Liver (tissue), 9 donors: Measurements from ENCODE around the gene CARMIL1. TPM values are rescaled to one million over a fixed set of nuclear protein-coding genes. Genes with fewer than 3 reads are reported as not detected.
"Not testable (repeated sequence)": the region's sequence is repeated elsewhere in the genome, so short reads cannot be mapped to it uniquely, and the experiment has no call there.

ENCODE experiments used
- DNase-seq: peaks from one replicate; pipeline ENCODE4 v3.0.0-alpha.2; 2017; ENCODE audit warnings: low spot score
- H3K27ac ChIP-seq, 2 donors: one replicate each; pipeline ENCODE4 v1.7.0; 2013; ENCODE audit warnings: inconsistent platforms in 2 of 2, low read length in 2 of 2, control low read depth in 1 of 2, low read depth in 1 of 2, mild to moderate bottlenecking in 1 of 2
- H3K27me3 ChIP-seq, 4 donors: one replicate each; pipeline versions ENCODE4 v1.6.1 to v1.7.0; 2013; ENCODE audit warnings: low read length in 3 of 4, inconsistent platforms in 1 of 4, mild to moderate bottlenecking in 1 of 4, moderate library complexity in 1 of 4; ENCODE audit not compliant: control insufficient read depth in 4 of 4, insufficient read depth in 4 of 4
- H3K36me3 ChIP-seq, 4 donors: one replicate each; pipeline versions ENCODE4 v1.6.1 to v1.7.0; 2013; ENCODE audit warnings: low read length in 3 of 4, mild to moderate bottlenecking in 3 of 4, low read depth in 1 of 4, moderate library complexity in 1 of 4; ENCODE audit not compliant: control insufficient read depth in 4 of 4, insufficient read depth in 3 of 4
- H3K4me1 ChIP-seq, 4 donors: one replicate each; pipeline versions ENCODE4 v1.6.1 to v1.7.0; 2013; ENCODE audit warnings: low read length in 3 of 4, mild to moderate bottlenecking in 3 of 4, moderate library complexity in 1 of 4; ENCODE audit not compliant: control insufficient read depth in 4 of 4, insufficient read depth in 4 of 4
- H3K4me3 ChIP-seq, 3 donors: one replicate each; pipeline versions ENCODE4 v1.6.1 to v1.7.0; 2013; ENCODE audit warnings: low read length in 3 of 3, control low read depth in 1 of 3, low read depth in 1 of 3, mild to moderate bottlenecking in 1 of 3
- H3K9ac ChIP-seq, 2 donors: one replicate each; pipeline ENCODE4 v1.7.0; 2013; ENCODE audit warnings: low read length in 2 of 2, mild to moderate bottlenecking in 2 of 2, moderate library complexity in 2 of 2, control low read depth in 1 of 2, low read depth in 1 of 2
- H3K9me3 ChIP-seq, 4 donors: one replicate each; pipeline versions ENCODE4 v1.6.1 to v1.7.0; 2013; ENCODE audit warnings: low read length in 3 of 4; ENCODE audit not compliant: control insufficient read depth in 4 of 4
- EGR1 ChIP-seq, 2 donors: IDR thresholded peaks; 2 replicates each; pipeline ENCODE4 v1.6.1; 2016 to 2018; ENCODE audit warnings: antibody characterized with exemption in 2 of 2, low read depth in 2 of 2
- FOXA1 ChIP-seq: IDR thresholded peaks from 2 replicates; pipeline ENCODE4 v1.6.1; 2016; ENCODE audit warnings: antibody characterized with exemption
- HNF4A ChIP-seq, 2 donors: conservative IDR thresholded peaks; 2 replicates each; pipeline ENCODE4 v1.6.1; 2016; ENCODE audit warnings: antibody characterized with exemption in 2 of 2, mild to moderate bottlenecking in 2 of 2
- HNF4G ChIP-seq: IDR thresholded peaks from 2 replicates; pipeline ENCODE4 v1.6.1; 2016; ENCODE audit warnings: antibody characterized with exemption
- JUND ChIP-seq, 2 donors: IDR thresholded peaks; 2 replicates each; pipeline ENCODE4 v1.6.1; 2016; ENCODE audit warnings: antibody characterized with exemption in 2 of 2
- NR2F2 ChIP-seq: IDR thresholded peaks from 2 replicates; pipeline ENCODE4 v1.6.1; 2016; ENCODE audit warnings: antibody characterized with exemption
- RAD21 ChIP-seq, 2 donors: IDR thresholded peaks; 2 replicates each; pipeline ENCODE4 v1.6.1; 2016; ENCODE audit warnings: antibody characterized with exemption in 2 of 2, mild to moderate bottlenecking in 2 of 2
- SP1 ChIP-seq: IDR thresholded peaks from 2 replicates; pipeline ENCODE4 v1.6.1; 2018; ENCODE audit warnings: antibody characterized with exemption, mild to moderate bottlenecking
- TAF1 ChIP-seq: conservative IDR thresholded peaks from 2 replicates; pipeline ENCODE4 v1.6.1; 2016; ENCODE audit warnings: antibody characterized with exemption, mild to moderate bottlenecking
- YY1 ChIP-seq: IDR thresholded peaks from 2 replicates; pipeline ENCODE4 v1.6.1; 2016; ENCODE audit warnings: antibody characterized with exemption, mild to moderate bottlenecking
- WGBS: extraction: QIAGEN DNeasy Blood & Tissue Kit; methylation state at CpG from one replicate; pipeline ENCODE4 v1.1.7; 2013; 5-methylcytosine and 5-hydroxymethylcytosine counted together
- polyA plus RNA-seq, 2 donors: library from polyadenylated mRNA; stranded (reverse) in 1 of 2; unstranded in 1 of 2; fragments of 200-250 nt in 1 of 2; fragments of >200 nt in 1 of 2; fragmentation: Nextera tagmentation in 1 of 2; extraction: Ambion mirVana in 1 of 2; gene quantifications; one replicate each; pipeline versions ENCODE4 v1.2.1 to v1.2.3, GENCODE V29; 2013 to 2015
- total RNA-seq, 2 donors: library from RNA; depleted of rRNA; stranded (reverse); fragments of >200 nt; gene quantifications; one replicate each; pipeline ENCODE4 v1.2.3, GENCODE V29; 2014
- TF ChIP-seq, protein P1 (sequence below): IDR thresholded peaks from 2 replicates; pipeline ENCODE4 v1.6.1; 2016; ENCODE audit warnings: antibody characterized with exemption
- TF ChIP-seq, protein P2 (sequence below): IDR thresholded peaks from 2 replicates; pipeline ENCODE4 v1.6.1; 2016; ENCODE audit warnings: antibody characterized with exemption
- TF ChIP-seq, protein P3 (sequence below): IDR thresholded peaks from 2 replicates; pipeline ENCODE4 v1.6.1; 2016; ENCODE audit warnings: antibody characterized with exemption
- TF ChIP-seq, protein P4 (sequence below): fragments of 150-350 bp; IDR thresholded peaks from 2 replicates; pipeline ENCODE4 v1.5.1; 2017; ENCODE audit warnings: improper control_type of control experiment, low read depth, low read length; ENCODE audit not compliant: missing input control
- TF ChIP-seq, protein P5 (sequence below): IDR thresholded peaks from 2 replicates; pipeline ENCODE4 v1.6.1; 2016; ENCODE audit warnings: antibody characterized with exemption, mild to moderate bottlenecking
- donor health status: healthy.
- donor health status: healthy.
- donor health status: healthy.
- donor health status: healthy.
- donor health status: healthy.

CARMIL1 gene
- total and polyA plus RNA-seq, 4 donors: 1.4 to 9.5 (median 3.5) TPM

DNA sequence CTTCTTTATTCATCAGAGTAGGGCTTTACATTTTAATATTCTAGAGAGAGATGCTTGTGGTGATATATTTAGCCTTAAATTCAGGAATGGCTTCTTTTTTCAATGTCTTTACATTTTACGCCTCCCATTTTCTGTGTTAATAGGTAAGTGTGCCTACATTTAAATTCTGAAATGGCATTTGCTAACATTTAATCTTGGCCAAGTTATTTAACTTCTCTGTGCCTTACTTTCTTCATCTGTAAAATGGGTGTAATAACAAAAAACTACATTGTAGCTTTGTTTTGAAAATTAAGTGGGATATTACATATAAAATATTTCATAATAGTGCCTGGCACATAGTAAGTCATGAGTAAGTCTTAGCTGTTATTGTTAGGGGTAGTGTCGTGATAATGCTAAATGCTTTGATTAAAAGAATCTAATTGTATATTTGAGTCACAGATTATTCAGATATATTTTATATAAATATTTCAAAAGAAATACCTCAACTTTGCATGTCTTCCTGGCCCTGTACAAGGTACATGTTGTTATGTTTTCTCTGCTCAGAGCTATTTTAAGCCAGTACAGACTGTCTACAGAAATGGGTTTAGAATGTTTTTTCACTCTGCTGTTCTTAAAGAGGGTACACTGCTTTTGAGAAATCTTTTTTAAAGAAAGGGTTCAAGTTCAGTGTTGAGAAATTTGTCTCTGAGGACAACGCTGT lies 18.8 kb downstream of the CARMIL1 start:
- no peak overlapping the region for H3K27ac ChIP-seq
- no peaks in the 10 kb centered on the region for H3K9me3 ChIP-seq

DNA sequence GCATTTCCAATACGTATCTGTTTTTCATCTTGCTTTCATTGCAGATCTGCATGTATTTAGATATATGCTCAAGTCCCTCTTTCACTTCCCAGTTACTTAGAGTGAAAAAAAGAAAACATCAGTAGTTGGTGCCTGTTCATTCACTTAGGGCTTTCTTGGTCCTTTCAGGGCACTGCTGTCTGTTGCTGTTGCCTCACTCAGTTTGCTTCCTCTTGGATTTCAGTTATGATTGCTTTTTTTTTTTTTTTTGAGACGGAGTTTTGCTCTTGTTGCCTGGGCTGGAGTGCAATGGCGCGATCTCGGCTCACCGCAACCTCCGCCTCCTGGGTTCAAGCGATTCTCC lies 19.3 kb downstream of the CARMIL1 start:
- not testable (repeated sequence) for DNase-seq, H3K9me3 ChIP-seq, H3K4me1 ChIP-seq, H3K27me3 ChIP-seq, H3K9ac ChIP-seq, H3K36me3 ChIP-seq, H3K4me3 ChIP-seq, H3K27ac ChIP-seq
- 90% methylated on average over 8 of the region's 8 CpGs for WGBS

More for the DNA sequence above, 18.8 kb downstream of the CARMIL1 start:
- Histone ChIP-seq H3K4me1 (no peaks in the 10 kb centered on the region), H3K9ac (no peak overlapping the region), H3K4me3 (no peak overlapping the region), H3K27me3 (no peaks in the 10 kb centered on the region), H3K36me3 (no peaks in the 10 kb centered on the region)
- no peak for DNase-seq
- TF ChIP-seq YY1: no peak
- TF ChIP-seq SP1: no peak
- no peak for TF ChIP-seq HNF4G
- TF ChIP-seq, protein P1, sequence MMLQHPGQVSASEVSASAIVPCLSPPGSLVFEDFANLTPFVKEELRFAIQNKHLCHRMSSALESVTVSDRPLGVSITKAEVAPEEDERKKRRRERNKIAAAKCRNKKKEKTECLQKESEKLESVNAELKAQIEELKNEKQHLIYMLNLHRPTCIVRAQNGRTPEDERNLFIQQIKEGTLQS: no peak
- no peak for TF ChIP-seq TAF1
- TF ChIP-seq, protein P2, sequence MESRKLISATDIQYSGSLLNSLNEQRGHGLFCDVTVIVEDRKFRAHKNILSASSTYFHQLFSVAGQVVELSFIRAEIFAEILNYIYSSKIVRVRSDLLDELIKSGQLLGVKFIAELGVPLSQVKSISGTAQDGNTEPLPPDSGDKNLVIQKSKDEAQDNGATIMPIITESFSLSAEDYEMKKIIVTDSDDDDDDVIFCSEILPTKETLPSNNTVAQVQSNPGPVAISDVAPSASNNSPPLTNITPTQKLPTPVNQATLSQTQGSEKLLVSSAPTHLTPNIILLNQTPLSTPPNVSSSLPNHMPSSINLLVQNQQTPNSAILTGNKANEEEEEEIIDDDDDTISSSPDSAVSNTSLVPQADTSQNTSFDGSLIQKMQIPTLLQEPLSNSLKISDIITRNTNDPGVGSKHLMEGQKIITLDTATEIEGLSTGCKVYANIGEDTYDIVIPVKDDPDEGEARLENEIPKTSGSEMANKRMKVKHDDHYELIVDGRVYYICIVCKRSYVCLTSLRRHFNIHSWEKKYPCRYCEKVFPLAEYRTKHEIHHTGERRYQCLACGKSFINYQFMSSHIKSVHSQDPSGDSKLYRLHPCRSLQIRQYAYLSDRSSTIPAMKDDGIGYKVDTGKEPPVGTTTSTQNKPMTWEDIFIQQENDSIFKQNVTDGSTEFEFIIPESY: no peak
- no peak for TF ChIP-seq RAD21 (IDR thresholded peaks at IDR 0.05)
- WGBS: 80% methylated on average over 3 of the region's 3 CpGs

DNA sequence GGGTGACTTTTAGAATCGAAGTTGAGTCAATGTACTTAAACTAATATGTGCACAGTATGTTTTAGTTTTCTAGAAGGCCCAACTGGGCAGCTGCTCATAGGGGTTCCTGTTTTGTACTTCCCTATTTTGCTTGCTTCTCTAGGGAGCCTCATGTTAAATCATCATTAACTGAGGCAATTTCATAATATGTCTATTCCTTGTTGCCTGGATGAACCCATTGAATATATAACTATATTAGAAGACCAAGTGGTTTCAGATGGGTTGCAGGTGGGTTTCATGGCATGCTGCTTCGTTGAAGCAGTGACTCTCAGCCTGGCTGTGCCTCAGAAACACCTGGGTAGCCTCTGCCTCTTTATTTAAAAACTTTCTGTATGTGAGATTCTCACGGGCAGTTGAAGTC lies 22.2 kb downstream of the CARMIL1 start:
- Histone ChIP-seq H3K27ac (no peak overlapping the region), H3K9me3 (no peaks in the 10 kb centered on the region), H3K4me3 (no peak overlapping the region), H3K4me1 (no peaks in the 10 kb centered on the region), H3K9ac (no peak overlapping the region), H3K27me3 (no peaks in the 10 kb centered on the region), H3K36me3 (no peaks in the 10 kb centered on the region)
- no peak for TF ChIP-seq FOXA1
- no peak for DNase-seq
- 81% methylated on average over 3 of the region's 3 CpGs for WGBS

DNA sequence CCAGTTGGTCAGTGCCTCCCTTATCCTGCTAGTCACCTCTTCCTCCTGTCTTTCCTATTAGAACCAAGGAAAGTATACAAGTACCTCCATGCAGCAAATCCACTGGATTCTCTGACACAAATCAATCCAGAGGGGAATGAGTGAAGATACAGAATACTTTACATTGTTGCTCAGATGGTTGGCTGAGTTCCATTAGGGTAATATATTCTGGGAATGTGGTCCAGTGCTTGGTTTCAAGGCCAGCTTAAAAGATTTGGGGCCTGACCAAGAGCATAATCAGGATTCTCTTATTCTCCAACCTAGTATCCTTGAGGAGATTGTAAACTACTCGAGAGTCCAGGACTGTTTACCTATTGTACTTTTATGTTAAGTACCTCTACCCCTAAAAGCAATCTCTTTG lies 23.0 kb downstream of the CARMIL1 start:
- H3K27me3 ChIP-seq: no peaks in the 10 kb centered on the region
- H3K4me1 ChIP-seq: no peaks in the 10 kb centered on the region
- no peaks in the 10 kb centered on the region for H3K9me3 ChIP-seq
- no peak overlapping the region for H3K27ac ChIP-seq
- no peaks in the 10 kb centered on the region for H3K36me3 ChIP-seq
- H3K9ac ChIP-seq: no peak overlapping the region
- no peak for DNase-seq
- H3K4me3 ChIP-seq: no peak overlapping the region
- 60% methylated on average over 1 of the region's 1 CpG for WGBS
- TF ChIP-seq, protein P3, sequence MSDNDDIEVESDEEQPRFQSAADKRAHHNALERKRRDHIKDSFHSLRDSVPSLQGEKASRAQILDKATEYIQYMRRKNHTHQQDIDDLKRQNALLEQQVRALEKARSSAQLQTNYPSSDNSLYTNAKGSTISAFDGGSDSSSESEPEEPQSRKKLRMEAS: no peak
- TF ChIP-seq TAF1 (no peak), SP1 (no peak), NR2F2 (no peak), JUND (IDR thresholded peaks at IDR 0.05) (no peak), YY1 (no peak), HNF4A (conservative IDR thresholded peaks at IDR 0.05) (no peak), EGR1 (IDR thresholded peaks at IDR 0.05; ENCODE audit: low read depth in 2 of 2) (no peak)
- TF ChIP-seq, protein P4, sequence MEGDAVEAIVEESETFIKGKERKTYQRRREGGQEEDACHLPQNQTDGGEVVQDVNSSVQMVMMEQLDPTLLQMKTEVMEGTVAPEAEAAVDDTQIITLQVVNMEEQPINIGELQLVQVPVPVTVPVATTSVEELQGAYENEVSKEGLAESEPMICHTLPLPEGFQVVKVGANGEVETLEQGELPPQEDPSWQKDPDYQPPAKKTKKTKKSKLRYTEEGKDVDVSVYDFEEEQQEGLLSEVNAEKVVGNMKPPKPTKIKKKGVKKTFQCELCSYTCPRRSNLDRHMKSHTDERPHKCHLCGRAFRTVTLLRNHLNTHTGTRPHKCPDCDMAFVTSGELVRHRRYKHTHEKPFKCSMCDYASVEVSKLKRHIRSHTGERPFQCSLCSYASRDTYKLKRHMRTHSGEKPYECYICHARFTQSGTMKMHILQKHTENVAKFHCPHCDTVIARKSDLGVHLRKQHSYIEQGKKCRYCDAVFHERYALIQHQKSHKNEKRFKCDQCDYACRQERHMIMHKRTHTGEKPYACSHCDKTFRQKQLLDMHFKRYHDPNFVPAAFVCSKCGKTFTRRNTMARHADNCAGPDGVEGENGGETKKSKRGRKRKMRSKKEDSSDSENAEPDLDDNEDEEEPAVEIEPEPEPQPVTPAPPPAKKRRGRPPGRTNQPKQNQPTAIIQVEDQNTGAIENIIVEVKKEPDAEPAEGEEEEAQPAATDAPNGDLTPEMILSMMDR: no peak
- TF ChIP-seq, protein P5, sequence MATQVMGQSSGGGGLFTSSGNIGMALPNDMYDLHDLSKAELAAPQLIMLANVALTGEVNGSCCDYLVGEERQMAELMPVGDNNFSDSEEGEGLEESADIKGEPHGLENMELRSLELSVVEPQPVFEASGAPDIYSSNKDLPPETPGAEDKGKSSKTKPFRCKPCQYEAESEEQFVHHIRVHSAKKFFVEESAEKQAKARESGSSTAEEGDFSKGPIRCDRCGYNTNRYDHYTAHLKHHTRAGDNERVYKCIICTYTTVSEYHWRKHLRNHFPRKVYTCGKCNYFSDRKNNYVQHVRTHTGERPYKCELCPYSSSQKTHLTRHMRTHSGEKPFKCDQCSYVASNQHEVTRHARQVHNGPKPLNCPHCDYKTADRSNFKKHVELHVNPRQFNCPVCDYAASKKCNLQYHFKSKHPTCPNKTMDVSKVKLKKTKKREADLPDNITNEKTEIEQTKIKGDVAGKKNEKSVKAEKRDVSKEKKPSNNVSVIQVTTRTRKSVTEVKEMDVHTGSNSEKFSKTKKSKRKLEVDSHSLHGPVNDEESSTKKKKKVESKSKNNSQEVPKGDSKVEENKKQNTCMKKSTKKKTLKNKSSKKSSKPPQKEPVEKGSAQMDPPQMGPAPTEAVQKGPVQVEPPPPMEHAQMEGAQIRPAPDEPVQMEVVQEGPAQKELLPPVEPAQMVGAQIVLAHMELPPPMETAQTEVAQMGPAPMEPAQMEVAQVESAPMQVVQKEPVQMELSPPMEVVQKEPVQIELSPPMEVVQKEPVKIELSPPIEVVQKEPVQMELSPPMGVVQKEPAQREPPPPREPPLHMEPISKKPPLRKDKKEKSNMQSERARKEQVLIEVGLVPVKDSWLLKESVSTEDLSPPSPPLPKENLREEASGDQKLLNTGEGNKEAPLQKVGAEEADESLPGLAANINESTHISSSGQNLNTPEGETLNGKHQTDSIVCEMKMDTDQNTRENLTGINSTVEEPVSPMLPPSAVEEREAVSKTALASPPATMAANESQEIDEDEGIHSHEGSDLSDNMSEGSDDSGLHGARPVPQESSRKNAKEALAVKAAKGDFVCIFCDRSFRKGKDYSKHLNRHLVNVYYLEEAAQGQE: no peak
